ENCODE results near the gene EFEMP1. TPM values are rescaled to one million over a fixed set of nuclear protein-coding genes. Genes with fewer than 3 reads are reported as not detected.

Gene EFEMP1
- total RNA-seq, 3 donors from 2014 or later = 9.5 to 80.1 (median 40.8) TPM

- ATAC-seq (peak; percentile 42), DNase-seq (no peak)
- Histone ChIP-seq H3K36me3 (ENCODE audit: low read depth) (no peaks in the 10 kb centered on the region), H3K4me1 (ENCODE audit: low read depth) (no peaks in the 10 kb centered on the region), H3K9me3 (no peaks in the 10 kb centered on the region), H3K4me3 (no peak overlapping the region)
- intact Hi-C loops (cut with DNase I, micrococcal nuclease) = no loop called here
- no peak for TF ChIP-seq CTCF (IDR thresholded peaks at IDR 0.05)
These were observed 38.2 kb downstream of the EFEMP1 start for GRCh38 chr2:55885127-55885943.

GRCh38 chr2:55883829-55884228 lies 39.8 kb downstream of the EFEMP1 start:
- Histone ChIP-seq H3K36me3 (ENCODE audit: low read depth) (no peaks in the 10 kb centered on the region), H3K9me3 (no peaks in the 10 kb centered on the region), H3K4me1 (ENCODE audit: low read depth) (no peaks in the 10 kb centered on the region), H3K4me3 (no peak overlapping the region)
- intact Hi-C loops (cut with DNase I, micrococcal nuclease) = no loop called here
- ATAC-seq (no peak), DNase-seq (no peak)
- no peak for TF ChIP-seq CTCF (IDR thresholded peaks at IDR 0.05)

- ATAC-seq (no peak), DNase-seq (no peak)
- intact Hi-C loops (cut with DNase I, micrococcal nuclease) = no loop called here
- H3K36me3 ChIP-seq (ENCODE audit: low read depth) = no peaks in the 10 kb centered on the region
- no peaks in the 10 kb centered on the region for H3K4me1 ChIP-seq (ENCODE audit: low read depth)
- no peak overlapping the region for H3K4me3 ChIP-seq
- TF ChIP-seq CTCF (IDR thresholded peaks at IDR 0.05) = no peak
- no peaks in the 10 kb centered on the region for H3K9me3 ChIP-seq
These were observed 40.2 kb downstream of the EFEMP1 start for GRCh38 chr2:55883357-55883756.

- ATAC-seq = no peak
- intact Hi-C loops (cut with DNase I, micrococcal nuclease) = no loop called here
- Histone ChIP-seq H3K4me3 (no peak overlapping the region), H3K4me1 (ENCODE audit: low read depth) (no peaks in the 10 kb centered on the region), H3K9me3 (no peaks in the 10 kb centered on the region), H3K36me3 (ENCODE audit: low read depth) (no peaks in the 10 kb centered on the region)
- no peak for TF ChIP-seq CTCF (IDR thresholded peaks at IDR 0.05)
- no peak for DNase-seq
These were observed 40.6 kb downstream of the EFEMP1 start for GRCh38 chr2:55882954-55883353.

- no peaks in the 10 kb centered on the region for H3K36me3 ChIP-seq (ENCODE audit: low read depth)
- no peaks in the 10 kb centered on the region for H3K4me1 ChIP-seq (ENCODE audit: low read depth)
- no peaks in the 10 kb centered on the region for H3K9me3 ChIP-seq
- intact Hi-C loops (cut with DNase I, micrococcal nuclease) = no loop called here
- no peak overlapping the region for H3K4me3 ChIP-seq
- no peak for DNase-seq
- no peak for ATAC-seq
- TF ChIP-seq CTCF (IDR thresholded peaks at IDR 0.05) = no peak
These were observed 43.0 kb downstream of the EFEMP1 start for GRCh38 chr2:55880416-55881143.
